Loucy (cell line): ENCODE results near the gene DOP1A.
"Not testable (repeated sequence)": the region's sequence is repeated elsewhere in the genome, so short reads cannot be mapped to it uniquely, and the experiment has no call there.

Experiments used
- H2AFZ ChIP-seq: fragments of 200-600 bp; sonication (generic); 2 replicates; pipeline ENCODE4 v1.6.0; 2016; ENCODE audit warnings: antibody characterized with exemption, mild to moderate bottlenecking, low read length, moderate library complexity
- H3F3A ChIP-seq: fragments of 200-600 bp; 2 replicates; pipeline ENCODE4 v1.6.0; 2016; ENCODE audit warnings: antibody characterized with exemption, low read depth, mild to moderate bottlenecking
- H3K27me3 ChIP-seq: fragments of 200-600 bp; sonication (generic); 2 replicates; pipeline ENCODE4 v1.6.1; 2014; ENCODE audit warnings: low read length, mild to moderate bottlenecking; ENCODE audit not compliant: insufficient read depth, poor library complexity, severe bottlenecking
- H3K36me3 ChIP-seq: fragments of 200-600 bp; sonication (generic); 2 replicates; pipeline ENCODE4 v1.6.1; 2016; ENCODE audit warnings: low read length; ENCODE audit not compliant: insufficient read depth
- H3K4me1 ChIP-seq: fragments of 200-600 bp; sonication (generic); 2 replicates; pipeline ENCODE4 v1.5.1; 2014; ENCODE audit warnings: low read length, mild to moderate bottlenecking; ENCODE audit not compliant: insufficient read depth, poor library complexity, severe bottlenecking
- H3K4me2 ChIP-seq: fragments of 200-600 bp; sonication (generic); 2 replicates; pipeline ENCODE4 v1.6.0; 2014; ENCODE audit warnings: antibody characterized with exemption, low read length, low read depth, mild to moderate bottlenecking; ENCODE audit not compliant: poor library complexity, severe bottlenecking
- H3K4me3 ChIP-seq: fragments of 200-600 bp; sonication (generic); 2 replicates; pipeline ENCODE4 v1.5.1; 2014; ENCODE audit warnings: low read length, mild to moderate bottlenecking, mixed read lengths; ENCODE audit not compliant: poor library complexity, severe bottlenecking
- H3K79me2 ChIP-seq: fragments of 200-600 bp; sonication (generic); 2 replicates; pipeline ENCODE4 v1.6.1; 2014; ENCODE audit warnings: low read length; ENCODE audit not compliant: insufficient read depth
- H3K9ac ChIP-seq: fragments of 200-600 bp; sonication (generic); 2 replicates; pipeline ENCODE4 v1.6.0; 2014; ENCODE audit warnings: mild to moderate bottlenecking, low read depth, low read length, moderate library complexity; ENCODE audit not compliant: poor library complexity, severe bottlenecking
- H3K9me2 ChIP-seq: fragments of 200-600 bp; sonication (generic); replicated peaks from 2 replicates; pipeline ENCODE4 v1.6.1; 2016; ENCODE audit warnings: low read depth, low read length, mixed read lengths
- H3K9me3 ChIP-seq: fragments of 200-600 bp; sonication (generic); 2 replicates; pipeline ENCODE4 v1.6.1; 2014; ENCODE audit warnings: mild to moderate bottlenecking, antibody characterized with exemption, low read length, low read depth; ENCODE audit not compliant: insufficient read depth
- H4K20me1 ChIP-seq: fragments of 200-600 bp; sonication (generic); 2 replicates; pipeline ENCODE4 v1.6.0; 2014; ENCODE audit warnings: antibody characterized with exemption, low read length, mild to moderate bottlenecking; ENCODE audit not compliant: insufficient read depth, poor library complexity, severe bottlenecking
- CTCF ChIP-seq: fragments of 200-600 bp; sonication (generic); conservative IDR thresholded peaks from 2 replicates; pipeline ENCODE4 v1.5.1; 2014; ENCODE audit warnings: mild to moderate bottlenecking, antibody characterized with exemption, low read length
- EZH2phosphoT487 ChIP-seq: fragments of 200-600 bp; IDR thresholded peaks from 2 replicates; pipeline ENCODE4 v1.6.1; 2018; ENCODE audit warnings: antibody characterized with exemption, mild to moderate bottlenecking, moderate library complexity, borderline replicate concordance

The DOP1A gene

DNA sequence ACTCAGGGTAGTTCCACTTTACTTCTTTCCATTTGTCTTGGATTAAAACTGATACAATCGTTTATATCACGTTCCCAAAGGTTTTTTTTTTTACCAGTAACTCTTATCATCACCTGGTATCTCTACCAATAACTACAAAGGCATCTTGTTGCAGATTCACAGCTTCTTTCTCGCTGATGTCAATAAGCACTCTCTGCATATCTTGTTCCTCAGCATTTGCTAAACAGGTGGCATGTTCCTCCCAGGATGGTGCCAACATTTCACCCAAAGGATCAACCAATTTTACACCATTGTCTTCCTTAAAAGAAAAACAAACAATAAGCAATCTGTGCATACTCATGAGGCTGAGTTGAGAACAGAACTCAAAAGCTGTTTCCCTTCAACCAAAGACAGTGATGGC, 121.0 kb downstream of the DOP1A start:
- no peaks in the 10 kb centered on the region for H3K9me2 ChIP-seq
- H3K4me2 ChIP-seq: peak overlapping the region; percentile 56
- H3F3A ChIP-seq: no peaks in the 10 kb centered on the region
- no peak overlapping the region for H2AFZ ChIP-seq
- no peaks in the 10 kb centered on the region for H3K36me3 ChIP-seq
- H3K4me3 ChIP-seq: no peak overlapping the region
- H3K9me3 ChIP-seq: no peaks in the 10 kb centered on the region
- peaks cover 35% of the 10 kb centered on the region for H3K79me2 ChIP-seq
- peaks cover 28% of the 10 kb centered on the region for H3K4me1 ChIP-seq
- peaks cover 6% of the 10 kb centered on the region for H4K20me1 ChIP-seq
- no peak overlapping the region for H3K9ac ChIP-seq
- TF ChIP-seq EZH2phosphoT487 (no peak), CTCF (no peak)
- no peaks in the 10 kb centered on the region for H3K27me3 ChIP-seq

GRCh38 chr6:83190626-83191025, 123.2 kb downstream of the DOP1A start:
- Histone ChIP-seq H3K9ac (no peak overlapping the region), H3F3A (no peaks in the 10 kb centered on the region), H3K4me3 (peak overlapping the region; percentile 1), H3K79me2 (peaks cover 42% of the 10 kb centered on the region), H2AFZ (no peak overlapping the region), H3K9me2 (no peaks in the 10 kb centered on the region), H3K4me1 (peaks cover 39% of the 10 kb centered on the region), H3K4me2 (peak overlapping the region; percentile 56), H4K20me1 (peaks cover 6% of the 10 kb centered on the region), H3K27me3 (no peaks in the 10 kb centered on the region), H3K9me3 (no peaks in the 10 kb centered on the region), H3K36me3 (no peaks in the 10 kb centered on the region)
- TF ChIP-seq EZH2phosphoT487 (no peak), CTCF (no peak)

GRCh38 chr6:83191974-83192373, 124.5 kb downstream of the DOP1A start:
- H4K20me1 ChIP-seq, H3K36me3 ChIP-seq, H3K9me2 ChIP-seq, H2AFZ ChIP-seq, H3K27me3 ChIP-seq, H3K9me3 ChIP-seq, H3F3A ChIP-seq: not testable (repeated sequence)
- H3K4me3 ChIP-seq: peak overlapping the region; percentile 92
- peak overlapping the region; percentile 83 for H3K4me2 ChIP-seq
- H3K9ac ChIP-seq: peak overlapping the region; percentile 79
- H3K4me1 ChIP-seq: peaks cover 39% of the 10 kb centered on the region
- H3K79me2 ChIP-seq: peaks cover 42% of the 10 kb centered on the region

DNA sequence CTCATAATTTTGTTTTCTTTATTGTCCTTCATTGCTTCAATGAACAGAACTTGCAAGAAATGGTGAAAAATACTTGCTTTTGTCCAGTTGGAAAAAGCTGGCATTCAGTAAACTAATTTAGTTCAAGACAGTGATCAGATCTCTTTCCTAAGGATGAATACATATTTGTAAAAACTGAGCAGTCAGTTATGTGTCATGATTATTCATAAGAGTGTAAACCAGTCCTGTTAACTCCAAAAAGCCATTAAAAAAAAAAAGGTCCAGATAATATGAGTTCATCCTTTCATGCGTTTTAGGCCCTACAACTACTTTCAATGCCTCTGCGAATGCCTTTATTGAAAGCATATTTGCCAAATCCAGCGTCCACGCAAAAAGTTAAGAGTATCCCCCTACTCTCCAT, 125.0 kb downstream of the DOP1A start:
- H3K4me1 ChIP-seq: peaks cover 39% of the 10 kb centered on the region
- no peaks in the 10 kb centered on the region for H3F3A ChIP-seq
- peaks cover 6% of the 10 kb centered on the region for H4K20me1 ChIP-seq
- H3K9ac ChIP-seq: peak overlapping the region; percentile 79
- peak overlapping the region; percentile 92 for H3K4me3 ChIP-seq
- no peaks in the 10 kb centered on the region for H3K27me3 ChIP-seq
- peaks cover 42% of the 10 kb centered on the region for H3K79me2 ChIP-seq
- H3K4me2 ChIP-seq: peak overlapping the region; percentile 83
- TF ChIP-seq EZH2phosphoT487: no peak
- TF ChIP-seq CTCF: no peak
- H2AFZ ChIP-seq: peak overlapping the region; percentile 94
- no peaks in the 10 kb centered on the region for H3K9me3 ChIP-seq
- no peaks in the 10 kb centered on the region for H3K9me2 ChIP-seq
- no peaks in the 10 kb centered on the region for H3K36me3 ChIP-seq
